COLO829 (cell line): ENCODE data around the gene INPP5D.
A peak's percentile ranks its signal among the peaks of the same experiment; 100 is the strongest.
"Not testable (repeated sequence)": the region's sequence is repeated elsewhere in the genome, so short reads cannot be mapped to it uniquely, and the experiment has no call there.

Experiments used
- DNase-seq: peaks from one replicate; pipeline ENCODE4 v3.0.0; 2012; ENCODE audit warnings: low spot score

INPP5D gene

GRCh38 chr2:233053928-233054784, 6.0 kb upstream of the INPP5D start:
- DNase-seq: peak; percentile 69

DNA sequence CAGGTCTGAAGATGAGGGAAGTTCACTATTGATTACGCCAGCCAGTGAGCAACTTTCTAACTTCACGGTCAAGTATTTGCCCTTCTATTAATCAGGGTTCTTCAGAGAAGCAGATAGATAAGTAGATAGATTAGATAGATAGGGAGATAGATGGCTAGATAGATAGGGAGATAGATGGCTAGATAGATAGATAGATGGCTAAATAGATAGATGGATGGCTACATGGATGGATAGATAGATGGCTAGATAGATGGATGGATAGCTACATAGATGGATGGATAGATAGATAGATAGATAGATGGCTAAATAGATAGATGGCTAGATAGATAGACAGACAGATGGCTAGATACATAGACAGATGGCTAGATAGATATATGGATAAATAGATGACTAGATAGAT, 4.8 kb upstream of the INPP5D start:
- no peak for DNase-seq

DNA sequence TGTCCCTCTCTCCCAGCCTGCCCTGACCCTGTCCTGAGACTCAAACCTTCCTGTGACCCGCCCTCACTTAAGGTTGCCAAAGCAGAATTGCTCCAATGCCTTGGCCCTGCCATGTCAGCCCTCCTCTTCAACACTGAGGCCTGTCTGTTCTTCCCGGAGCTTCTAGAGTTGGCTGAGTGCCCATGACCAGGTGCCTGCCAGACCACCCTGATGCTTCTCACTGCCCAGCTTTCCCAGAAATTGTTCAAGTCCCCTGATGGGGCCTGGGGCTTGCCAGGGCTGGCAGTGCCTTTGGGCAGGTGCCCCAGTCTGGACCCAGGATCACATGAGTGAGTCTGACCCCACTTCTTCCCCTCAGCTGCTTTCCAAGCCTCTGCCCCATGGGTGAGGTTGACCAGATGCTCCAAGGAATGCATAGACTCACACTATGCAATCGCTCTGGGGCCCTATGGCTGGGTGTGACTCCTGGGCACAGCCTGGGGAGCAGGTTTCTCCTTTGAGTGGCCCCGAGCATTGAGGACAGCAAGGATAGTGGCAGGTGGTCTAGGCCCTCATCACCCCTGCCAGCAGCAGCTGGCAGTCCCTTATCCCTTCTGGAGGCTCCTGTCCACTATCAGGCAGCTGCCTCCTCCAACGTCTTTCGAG, 3.1 kb upstream of the INPP5D start:
- DNase-seq: no peak

DNA sequence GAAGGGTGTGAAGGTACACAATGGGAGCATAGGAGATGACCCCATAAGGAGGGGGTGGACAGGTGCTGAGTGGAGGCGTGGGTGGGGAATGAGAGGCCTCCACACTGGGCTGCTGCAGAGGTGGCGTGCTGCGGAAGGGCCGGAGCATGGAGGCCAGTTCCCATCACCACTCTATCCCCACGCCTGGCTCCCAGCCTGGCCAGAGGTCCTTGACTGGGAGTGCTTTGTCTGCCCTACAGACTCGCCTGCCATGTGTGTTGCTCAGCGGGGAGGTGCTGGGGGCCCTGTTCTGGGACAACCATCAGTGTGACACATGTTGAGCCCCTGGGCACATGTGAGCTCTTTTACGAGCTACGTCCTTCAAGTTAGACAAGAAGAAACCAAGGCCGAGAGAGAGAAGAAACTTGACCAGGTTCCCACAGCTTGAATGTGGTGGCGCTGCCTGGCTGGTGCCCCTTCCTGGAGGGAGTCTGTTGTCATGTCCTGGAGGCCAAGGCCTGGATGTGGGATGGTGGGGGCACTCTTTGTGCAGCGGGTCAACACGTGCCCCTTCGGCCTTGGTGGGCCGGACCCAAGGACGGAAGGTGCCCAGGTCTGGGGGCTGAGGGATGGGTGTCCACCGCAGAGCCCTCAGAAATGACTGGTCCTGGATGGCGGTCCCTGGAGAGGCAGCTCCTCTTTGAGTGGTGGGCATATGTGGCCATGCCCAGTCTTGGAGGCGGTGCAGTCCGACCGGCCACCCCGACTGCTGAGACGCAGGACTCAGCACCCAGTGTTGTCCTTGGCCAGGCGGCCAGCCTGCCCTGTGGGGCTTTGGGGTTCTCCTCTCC, 1.2 kb upstream of the INPP5D start:
- DNase-seq: no peak

GRCh38 chr2:233059547-233059796, 670 bp upstream of the INPP5D start:
- DNase-seq: no peak

- DNase-seq: no peak
Measured at GRCh38 chr2:233060501-233060979, 398 bp downstream of the INPP5D start.

- DNase-seq: no peak
Measured at GRCh38 chr2:233060980-233061590, 943 bp downstream of the INPP5D start.

GRCh38 chr2:233061591-233062450, 1.7 kb downstream of the INPP5D start:
- no peak for DNase-seq

GRCh38 chr2:233062451-233062850, 2.3 kb downstream of the INPP5D start:
- no peak for DNase-seq

GRCh38 chr2:233062946-233063268, 2.8 kb downstream of the INPP5D start:
- DNase-seq: no peak

DNA sequence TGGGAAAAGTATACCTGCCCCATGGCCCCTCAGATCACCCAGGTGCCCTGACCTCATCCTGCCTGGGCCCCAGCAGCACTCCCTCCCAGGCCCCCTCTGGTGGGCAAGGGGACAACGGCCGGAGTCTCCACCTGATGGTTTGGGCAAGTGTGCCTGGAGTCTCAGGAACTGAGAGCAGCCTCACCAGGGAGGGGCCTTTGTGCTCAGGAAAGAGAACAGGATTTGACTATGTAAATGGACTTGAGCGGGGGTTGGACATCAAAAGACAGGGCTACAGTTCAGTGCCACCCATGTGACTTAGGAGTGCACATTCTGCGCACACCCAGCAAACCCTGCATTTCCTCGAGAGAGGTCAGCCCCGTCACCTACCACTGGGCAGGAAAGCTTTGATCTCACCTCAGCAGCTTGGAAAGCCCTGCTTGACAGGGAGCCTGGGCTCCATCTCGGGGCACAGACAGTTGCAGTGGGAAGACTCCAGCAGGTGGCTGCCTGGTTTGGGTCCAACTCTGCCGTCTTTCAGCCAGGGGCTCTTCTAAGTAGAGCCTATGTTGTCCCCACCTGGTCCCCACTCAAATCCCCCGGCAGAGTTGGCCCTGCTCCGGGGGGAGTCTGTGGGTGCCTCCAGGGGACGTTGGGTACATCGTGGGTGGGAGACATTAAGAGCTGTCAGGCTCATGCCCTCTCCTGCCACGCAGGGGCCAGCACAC, 3.3 kb downstream of the INPP5D start:
- DNase-seq: no peak

- DNase-seq: no peak
Measured at GRCh38 chr2:233063976-233064411, 3.9 kb downstream of the INPP5D start.

GRCh38 chr2:233064530-233065199, 4.5 kb downstream of the INPP5D start:
- no peak for DNase-seq

DNA sequence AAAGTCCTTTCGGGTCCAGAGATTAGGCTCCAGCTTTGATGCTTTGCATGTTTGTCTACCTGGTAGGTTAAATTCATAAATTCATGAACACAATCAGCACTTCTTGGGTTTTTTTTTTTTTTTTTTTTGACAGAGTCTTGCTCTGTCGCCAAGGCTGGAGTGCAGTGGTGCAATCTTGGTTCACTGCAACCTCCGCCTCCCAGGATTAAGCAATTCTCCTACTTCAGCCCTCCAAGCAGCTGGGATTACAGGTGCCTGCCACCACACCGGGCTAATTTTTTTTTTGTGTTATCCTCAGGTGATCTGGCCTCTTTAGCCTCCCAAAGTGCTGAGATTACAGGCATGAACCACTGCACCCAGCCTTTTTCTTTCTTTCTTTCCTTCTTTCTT, 5.1 kb downstream of the INPP5D start:
- DNase-seq: not testable (repeated sequence)

- DNase-seq: no peak
Measured at GRCh38 chr2:233065954-233066470, 5.9 kb downstream of the INPP5D start.

GRCh38 chr2:233068762-233069418, 8.7 kb downstream of the INPP5D start:
- no peak for DNase-seq

- no peak for DNase-seq
Measured at GRCh38 chr2:233072838-233073237, 12.7 kb downstream of the INPP5D start.

GRCh38 chr2:233074106-233074505, 14.0 kb downstream of the INPP5D start:
- no peak for DNase-seq

- DNase-seq: no peak
Measured at GRCh38 chr2:233075141-233075965, 15.2 kb downstream of the INPP5D start.
